ENCODE data around the gene CACNA2D2.

The CACNA2D2 gene

GRCh38 chr3:50327129-50327528, 176.3 kb downstream of the CACNA2D2 start:
- DNase-seq (ENCODE audit: low read depth, low spot score): no peak

GRCh38 chr3:50326182-50326541, 177.3 kb downstream of the CACNA2D2 start:
- DNase-seq (ENCODE audit: low read depth, low spot score): no peak

GRCh38 chr3:50325497-50326181, 177.8 kb downstream of the CACNA2D2 start:
- no peak for DNase-seq (ENCODE audit: low read depth, low spot score)

- no peak for DNase-seq (ENCODE audit: low read depth, low spot score)
Observed at GRCh38 chr3:50325113-50325480, 178.3 kb downstream of the CACNA2D2 start.

GRCh38 chr3:50324351-50325112, 178.9 kb downstream of the CACNA2D2 start:
- DNase-seq (ENCODE audit: low read depth, low spot score): no peak

GRCh38 chr3:50323614-50324199, 179.7 kb downstream of the CACNA2D2 start:
- no peak for DNase-seq (ENCODE audit: low read depth, low spot score)

- no peak for DNase-seq (ENCODE audit: low read depth, low spot score)
Observed at GRCh38 chr3:50323092-50323600, 180.3 kb downstream of the CACNA2D2 start.

- DNase-seq (ENCODE audit: low read depth, low spot score): no peak
Observed at GRCh38 chr3:50322386-50323091, 180.9 kb downstream of the CACNA2D2 start, which contains the start of gene HYAL2. Gene HYAL2, minus strand, starts transcription at chr3:50322745. Its CDS starts 2,256 bp downstream, at chr3:50320489.

GRCh38 chr3:50322115-50322385, 181.4 kb downstream of the CACNA2D2 start:
- no peak for DNase-seq (ENCODE audit: low read depth, low spot score)

- DNase-seq (ENCODE audit: low read depth, low spot score): peak; percentile 65
Observed at GRCh38 chr3:50321336-50322114, 181.9 kb downstream of the CACNA2D2 start.

GRCh38 chr3:50320853-50321335, 182.5 kb downstream of the CACNA2D2 start:
- DNase-seq (ENCODE audit: low read depth, low spot score): no peak

- no peak for DNase-seq (ENCODE audit: low read depth, low spot score)
Observed at GRCh38 chr3:50319894-50320625, 183.4 kb downstream of the CACNA2D2 start.

GRCh38 chr3:50319181-50319893, 184.1 kb downstream of the CACNA2D2 start:
- DNase-seq (ENCODE audit: low read depth, low spot score): no peak

- no peak for DNase-seq (ENCODE audit: low read depth, low spot score)
Observed at GRCh38 chr3:50318615-50319014, 184.8 kb downstream of the CACNA2D2 start.

GRCh38 chr3:50318163-50318562, 185.3 kb downstream of the CACNA2D2 start:
- no peak for DNase-seq (ENCODE audit: low read depth, low spot score)

- DNase-seq (ENCODE audit: low read depth, low spot score): no peak
Observed at GRCh38 chr3:50317300-50317699, 186.1 kb downstream of the CACNA2D2 start.

GRCh38 chr3:50316657-50317242, 186.7 kb downstream of the CACNA2D2 start:
- no peak for DNase-seq (ENCODE audit: low read depth, low spot score)

- DNase-seq (ENCODE audit: low read depth, low spot score): no peak
Observed at GRCh38 chr3:50314816-50315215, 188.6 kb downstream of the CACNA2D2 start.

- DNase-seq (ENCODE audit: low read depth, low spot score): no peak
Observed at GRCh38 chr3:50314342-50314741, 189.1 kb downstream of the CACNA2D2 start.

All from activated CD4-positive, CD25-positive, alpha-beta regulatory T cell treated with anti-CD3 and anti-CD28 coated beads, Interleukin-2, amount 50 U/mL, for 16 hours (primary cell).